ENCODE measurements around the gene MYO5C.
A peak's percentile ranks its signal among the peaks of the same experiment; 100 is the strongest.

DNA sequence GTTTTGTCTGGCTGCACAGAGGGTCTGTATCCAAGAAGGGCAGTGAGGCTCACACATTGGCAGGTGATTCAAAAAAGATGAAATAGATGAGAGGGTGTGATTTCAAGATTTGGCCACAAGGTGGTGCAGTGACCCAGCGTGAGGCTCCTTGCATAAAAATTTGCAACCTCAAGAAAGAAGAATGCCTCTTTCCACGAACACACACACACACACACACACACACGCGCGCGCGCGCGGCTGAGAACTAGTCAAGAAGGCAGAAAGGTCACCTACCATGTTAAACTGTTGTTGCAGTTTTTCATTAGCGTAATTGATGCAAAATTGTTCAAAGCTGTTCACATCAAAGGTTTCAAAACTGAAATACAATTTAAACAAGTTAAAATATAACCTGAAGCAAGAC, 39.2 kb downstream of the MYO5C start:
- TF ChIP-seq, protein P1, sequence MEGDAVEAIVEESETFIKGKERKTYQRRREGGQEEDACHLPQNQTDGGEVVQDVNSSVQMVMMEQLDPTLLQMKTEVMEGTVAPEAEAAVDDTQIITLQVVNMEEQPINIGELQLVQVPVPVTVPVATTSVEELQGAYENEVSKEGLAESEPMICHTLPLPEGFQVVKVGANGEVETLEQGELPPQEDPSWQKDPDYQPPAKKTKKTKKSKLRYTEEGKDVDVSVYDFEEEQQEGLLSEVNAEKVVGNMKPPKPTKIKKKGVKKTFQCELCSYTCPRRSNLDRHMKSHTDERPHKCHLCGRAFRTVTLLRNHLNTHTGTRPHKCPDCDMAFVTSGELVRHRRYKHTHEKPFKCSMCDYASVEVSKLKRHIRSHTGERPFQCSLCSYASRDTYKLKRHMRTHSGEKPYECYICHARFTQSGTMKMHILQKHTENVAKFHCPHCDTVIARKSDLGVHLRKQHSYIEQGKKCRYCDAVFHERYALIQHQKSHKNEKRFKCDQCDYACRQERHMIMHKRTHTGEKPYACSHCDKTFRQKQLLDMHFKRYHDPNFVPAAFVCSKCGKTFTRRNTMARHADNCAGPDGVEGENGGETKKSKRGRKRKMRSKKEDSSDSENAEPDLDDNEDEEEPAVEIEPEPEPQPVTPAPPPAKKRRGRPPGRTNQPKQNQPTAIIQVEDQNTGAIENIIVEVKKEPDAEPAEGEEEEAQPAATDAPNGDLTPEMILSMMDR (IDR thresholded peaks at IDR 0.05; ENCODE audit: low read depth, low read length): peak; percentile 60
- no peak for TF ChIP-seq POLR2A (IDR thresholded peaks at IDR 0.05; ENCODE audit: extremely low read depth, insufficient read length)
- TF ChIP-seq MYC (IDR thresholded peaks at IDR 0.05; ENCODE audit: low read depth, low read length): peak; percentile 9; the same call in 1 of the 2 replicates
- TF ChIP-seq, protein P2, sequence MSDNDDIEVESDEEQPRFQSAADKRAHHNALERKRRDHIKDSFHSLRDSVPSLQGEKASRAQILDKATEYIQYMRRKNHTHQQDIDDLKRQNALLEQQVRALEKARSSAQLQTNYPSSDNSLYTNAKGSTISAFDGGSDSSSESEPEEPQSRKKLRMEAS (IDR thresholded peaks at IDR 0.05; ENCODE audit: low read depth, low read length): peak; percentile 56; the same call in 1 of the 2 replicates

Measured in NB4 (cell line).